Midbrain (tissue), 1 donor: ENCODE results near the gene DRC7.
A peak's percentile ranks its signal among the peaks of the same experiment; 100 is the strongest.
"Not testable (repeated sequence)": the region's sequence is repeated elsewhere in the genome, so short reads cannot be mapped to it uniquely, and the experiment has no call there.

Experiments
- DNase-seq: peaks from one replicate; lab custom pipeline; 2025; lab: John Stamatoyannopoulos, UW

The DRC7 gene

DNA sequence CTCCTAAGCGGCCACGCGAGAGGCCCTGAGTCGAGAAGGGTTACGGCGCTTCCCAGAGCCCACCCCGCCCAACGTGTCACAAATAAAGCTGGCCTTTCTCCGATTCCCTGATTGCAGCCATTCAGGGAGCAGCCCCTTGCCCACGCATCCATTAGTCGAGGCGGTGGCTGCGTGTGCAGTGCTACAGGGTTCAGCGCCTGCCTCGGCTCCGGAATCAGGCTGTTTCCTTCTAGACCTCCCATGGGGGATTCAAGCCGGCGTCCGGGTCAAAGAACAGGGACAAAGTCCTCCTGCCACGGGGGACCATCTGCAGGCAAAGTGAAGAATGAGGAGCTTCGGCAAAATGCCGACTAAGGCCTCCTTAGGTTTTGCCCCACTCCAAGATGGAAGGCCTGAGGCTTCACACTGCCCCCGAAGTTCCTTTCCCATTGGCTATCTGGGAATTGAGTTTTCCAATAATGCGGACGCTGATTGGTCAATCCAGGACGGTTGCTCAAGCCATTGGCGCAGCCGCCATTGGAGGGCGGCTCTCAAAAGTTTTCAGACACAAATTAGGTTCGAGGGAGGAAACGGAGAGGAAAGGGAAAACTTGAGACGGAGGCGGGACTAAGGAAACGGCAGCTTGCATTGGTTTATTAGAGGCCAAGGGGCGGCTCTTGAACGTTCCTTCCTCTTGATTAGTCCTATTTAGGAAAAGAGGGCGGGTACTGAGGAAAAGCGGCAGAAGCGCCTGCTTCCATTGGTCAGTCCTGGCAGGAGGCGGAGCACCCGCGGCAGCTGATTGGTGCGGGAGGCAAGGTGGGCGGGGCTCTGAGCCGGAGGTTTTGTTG, 40.5 kb downstream of the DRC7 start:
- DNase-seq: peak; percentile 100

DNA sequence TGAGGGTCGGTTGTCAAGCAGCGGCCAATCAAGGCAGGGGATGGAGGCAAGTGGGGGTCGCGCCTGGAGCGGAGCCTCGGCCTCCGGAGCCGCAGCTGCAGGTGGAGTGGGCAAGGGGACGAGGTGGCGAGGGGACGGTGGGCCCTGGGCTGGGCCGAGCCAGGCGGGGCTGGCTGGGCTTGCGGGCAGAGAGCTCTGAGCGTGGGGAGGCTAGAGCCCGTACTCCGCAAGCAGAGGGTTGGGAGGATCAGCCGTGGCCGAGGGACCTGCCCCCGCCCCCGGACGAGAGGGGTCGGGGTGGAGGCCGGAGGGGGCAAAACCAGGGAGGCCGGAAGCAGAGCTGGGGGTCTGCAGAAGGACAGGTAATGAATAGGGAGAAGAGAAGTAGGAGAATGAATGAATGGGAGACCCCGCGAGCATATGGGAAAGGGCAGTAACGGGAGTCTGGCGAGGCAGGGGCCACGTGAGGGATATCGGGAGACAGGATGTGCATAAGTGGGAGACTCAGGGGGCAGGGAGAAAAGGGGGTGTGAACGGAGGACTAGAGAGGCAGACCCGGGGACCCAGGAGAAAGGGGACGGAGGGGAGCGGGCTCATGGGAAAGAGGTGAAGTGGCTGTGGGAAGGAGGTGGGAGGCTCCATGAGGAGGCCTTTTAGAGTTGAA, 41.3 kb downstream of the DRC7 start, which contains the start of gene KATNB1:
TSS of gene KATNB1 (plus strand) at position 16 of the 664 bp plus-strand sequence. CDS start 1,474 bp downstream, outside the sequence.
- no peak for DNase-seq

DNA sequence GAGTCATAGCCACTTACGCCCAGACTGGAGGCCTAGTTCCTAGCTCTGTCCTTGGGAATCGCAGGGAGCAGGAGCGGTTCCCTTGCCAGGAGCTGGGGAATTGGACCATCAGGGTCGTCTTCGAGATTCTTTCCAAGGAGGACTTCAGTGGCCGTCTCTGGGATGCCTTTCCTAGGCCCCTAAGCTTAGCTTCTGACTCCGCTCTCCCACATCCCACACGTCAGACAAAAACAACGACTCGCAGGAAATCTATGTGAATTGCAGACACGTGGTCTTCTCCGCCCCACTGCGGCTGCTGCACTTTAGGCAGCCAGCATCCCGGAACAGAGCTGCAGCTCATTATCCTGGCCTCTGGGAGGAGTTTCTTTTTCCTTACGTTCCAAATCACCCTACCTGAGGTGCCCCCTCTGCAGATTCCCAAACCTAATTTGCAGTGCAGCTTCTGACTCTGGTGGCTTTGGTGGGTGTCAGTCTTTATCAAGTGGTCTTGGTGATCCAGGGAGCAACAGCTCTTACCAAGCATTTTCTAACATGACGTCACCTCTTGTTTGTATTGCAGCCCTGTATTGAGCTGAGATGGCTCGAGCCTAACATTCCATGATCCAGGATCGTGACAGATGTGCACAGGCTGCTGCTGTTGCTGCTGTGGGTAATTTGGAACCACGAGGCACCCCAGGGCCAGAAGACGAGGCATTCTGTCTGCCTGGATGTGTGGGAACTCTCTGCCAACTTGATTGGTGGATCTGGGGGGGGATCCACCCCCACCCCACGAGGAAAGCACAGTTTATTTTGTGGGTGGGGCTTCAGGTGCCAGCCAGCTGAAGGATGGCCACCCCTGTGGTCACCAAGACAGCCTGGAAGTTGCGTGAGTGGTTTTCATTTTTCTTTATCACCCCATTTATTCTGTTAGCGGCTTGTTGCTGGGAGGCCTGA, 42.1 kb downstream of the DRC7 start:
- DNase-seq: peak; percentile 30

DNA sequence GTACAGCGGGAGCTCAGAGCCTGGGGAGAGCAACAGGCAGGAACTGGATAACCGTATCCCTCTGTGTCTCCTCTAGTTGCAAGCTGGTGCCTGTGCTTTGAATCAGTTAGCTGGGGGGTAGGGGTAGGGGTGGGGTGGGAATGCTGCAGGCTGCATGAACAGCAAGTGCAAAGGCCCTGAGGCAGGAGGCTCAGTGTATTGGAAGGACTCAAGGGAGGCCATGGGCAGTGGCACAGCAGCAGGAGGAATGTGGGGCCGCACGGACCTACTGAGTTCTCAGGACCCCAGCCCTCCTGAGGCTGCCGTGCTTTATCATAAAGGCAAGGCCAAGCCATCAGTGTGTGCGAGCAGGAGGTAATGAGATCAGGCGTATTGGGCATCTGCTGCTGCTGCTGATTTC, 44.2 kb downstream of the DRC7 start:
- no peak for DNase-seq

DNA sequence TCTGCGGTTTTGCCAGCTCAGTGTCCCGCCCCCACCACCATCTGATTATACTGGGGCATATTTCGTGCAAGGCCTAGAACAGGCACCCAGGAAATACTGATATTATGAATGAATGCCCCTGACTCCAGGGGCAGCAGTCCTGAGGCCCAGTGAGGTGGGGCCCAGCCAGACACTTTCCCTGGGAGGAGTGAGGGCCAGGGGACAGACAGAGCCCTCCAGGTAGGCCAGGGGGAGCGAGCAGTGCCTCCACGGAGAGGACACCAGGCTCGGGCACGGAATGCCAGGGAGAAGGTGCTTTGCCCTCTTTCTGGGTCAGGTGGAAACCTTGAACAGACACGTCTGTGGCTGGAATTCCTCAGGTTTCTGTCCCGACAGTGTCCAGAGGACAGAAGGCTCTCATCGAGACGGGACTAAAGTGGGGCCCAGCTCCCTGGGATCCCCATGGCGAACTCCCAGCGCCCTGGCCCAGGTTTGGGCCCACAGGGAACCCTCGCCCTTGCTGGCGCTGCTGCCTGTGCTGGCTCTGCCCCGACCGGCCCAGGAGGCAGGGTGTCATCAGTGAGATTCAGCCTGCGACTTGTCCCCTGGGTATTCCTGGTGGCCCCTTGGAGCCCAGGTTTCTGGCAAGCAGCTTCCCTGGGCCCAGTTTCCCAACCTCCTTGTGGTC, 45.3 kb downstream of the DRC7 start:
- DNase-seq: no peak

DNA sequence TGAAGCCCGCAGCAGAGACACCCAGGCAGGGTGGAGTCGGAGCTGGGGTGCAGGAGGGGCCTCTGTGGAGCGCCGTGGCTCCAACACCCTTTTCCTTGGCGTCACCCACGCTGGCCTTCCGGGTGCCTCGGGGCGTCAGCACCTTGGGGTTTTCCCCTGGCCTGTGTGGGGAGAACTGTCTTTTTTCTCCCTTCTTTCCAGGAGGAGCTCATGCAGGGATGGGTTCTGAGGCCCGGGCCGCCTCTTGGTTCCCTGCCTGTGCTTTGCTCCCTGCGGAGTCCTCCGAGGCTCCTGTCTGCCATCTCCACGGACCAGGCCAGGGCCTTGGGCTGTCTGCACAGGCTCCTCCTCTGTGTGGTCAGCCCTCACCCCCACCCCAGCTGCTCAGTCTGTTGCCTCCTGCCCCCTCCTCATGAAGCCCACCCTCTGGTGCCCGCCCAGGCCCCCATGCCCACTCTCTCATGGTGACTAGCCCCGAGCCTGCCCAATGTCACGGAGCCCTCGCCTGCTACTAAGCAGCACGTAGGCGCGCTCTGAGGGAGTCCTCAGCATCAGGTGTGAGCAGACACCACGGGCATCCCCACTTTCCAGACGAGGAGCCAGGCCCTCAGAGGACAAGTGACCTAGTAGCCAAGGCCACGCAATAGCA, 45.9 kb downstream of the DRC7 start:
- DNase-seq: no peak

DNA sequence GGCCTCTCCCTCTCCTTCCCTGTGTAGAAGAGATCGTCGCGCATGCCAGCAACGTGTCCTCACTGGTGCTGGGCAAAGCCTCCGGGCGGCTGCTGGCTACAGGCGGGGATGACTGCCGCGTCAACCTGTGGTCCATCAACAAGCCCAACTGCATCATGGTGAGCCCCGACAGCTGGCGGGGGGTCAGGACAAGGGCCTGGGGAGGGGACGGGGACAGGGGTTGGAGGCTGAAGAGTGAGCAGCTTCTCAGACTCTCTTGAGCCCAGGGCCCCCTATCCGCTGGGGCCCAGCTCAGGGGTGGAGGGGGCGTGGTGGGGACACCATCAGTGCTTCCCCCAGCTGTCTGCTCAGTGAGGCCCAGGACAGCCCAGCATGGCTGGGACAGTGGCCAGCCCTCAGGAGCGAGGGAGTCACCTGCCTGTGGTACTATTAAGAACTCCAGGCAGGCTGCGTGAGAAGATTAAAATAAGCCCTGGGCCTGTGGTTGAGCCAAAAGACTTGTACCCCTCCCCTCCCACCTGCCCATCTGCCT, 47.1 kb downstream of the DRC7 start:
- no peak for DNase-seq

DNA sequence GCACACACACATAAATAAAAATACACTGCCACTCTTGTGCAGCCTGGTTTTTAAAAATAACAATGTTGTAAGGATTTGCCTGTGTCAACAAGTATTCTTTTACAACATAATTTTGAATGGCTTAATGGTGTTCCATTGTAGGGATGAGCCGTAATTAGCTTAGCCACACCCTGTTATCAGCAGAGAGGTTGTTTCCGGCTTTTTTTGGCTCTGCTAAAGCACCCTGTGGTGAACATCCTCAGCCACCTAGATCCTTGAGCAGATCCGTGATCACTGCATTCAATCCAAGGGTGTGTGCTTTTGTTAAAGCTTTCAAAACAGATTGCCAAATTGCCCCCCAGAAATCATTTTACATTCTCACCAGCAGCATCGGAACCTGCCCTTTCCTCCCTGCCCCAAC, 47.9 kb downstream of the DRC7 start:
- no peak for DNase-seq

DNA sequence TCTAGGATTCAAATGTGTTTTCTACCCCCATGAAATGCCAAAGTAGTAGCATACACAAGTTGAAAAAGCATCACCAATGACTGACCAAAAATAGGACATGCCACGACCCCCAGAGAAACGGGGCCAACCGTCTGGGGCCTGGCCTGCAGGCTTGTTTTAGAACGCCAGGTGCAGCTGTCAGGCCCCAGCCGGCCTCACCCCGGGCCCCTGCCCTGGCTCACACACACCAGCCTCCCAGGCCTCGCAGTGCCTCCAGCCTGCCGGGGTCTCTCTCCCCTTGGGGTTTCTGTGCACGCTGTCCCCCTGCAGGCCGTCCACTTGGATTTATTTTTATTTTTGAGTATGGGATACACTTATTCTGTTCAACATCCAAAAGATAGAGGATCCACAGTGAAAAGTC, 48.9 kb downstream of the DRC7 start:
- DNase-seq: no peak

DNA sequence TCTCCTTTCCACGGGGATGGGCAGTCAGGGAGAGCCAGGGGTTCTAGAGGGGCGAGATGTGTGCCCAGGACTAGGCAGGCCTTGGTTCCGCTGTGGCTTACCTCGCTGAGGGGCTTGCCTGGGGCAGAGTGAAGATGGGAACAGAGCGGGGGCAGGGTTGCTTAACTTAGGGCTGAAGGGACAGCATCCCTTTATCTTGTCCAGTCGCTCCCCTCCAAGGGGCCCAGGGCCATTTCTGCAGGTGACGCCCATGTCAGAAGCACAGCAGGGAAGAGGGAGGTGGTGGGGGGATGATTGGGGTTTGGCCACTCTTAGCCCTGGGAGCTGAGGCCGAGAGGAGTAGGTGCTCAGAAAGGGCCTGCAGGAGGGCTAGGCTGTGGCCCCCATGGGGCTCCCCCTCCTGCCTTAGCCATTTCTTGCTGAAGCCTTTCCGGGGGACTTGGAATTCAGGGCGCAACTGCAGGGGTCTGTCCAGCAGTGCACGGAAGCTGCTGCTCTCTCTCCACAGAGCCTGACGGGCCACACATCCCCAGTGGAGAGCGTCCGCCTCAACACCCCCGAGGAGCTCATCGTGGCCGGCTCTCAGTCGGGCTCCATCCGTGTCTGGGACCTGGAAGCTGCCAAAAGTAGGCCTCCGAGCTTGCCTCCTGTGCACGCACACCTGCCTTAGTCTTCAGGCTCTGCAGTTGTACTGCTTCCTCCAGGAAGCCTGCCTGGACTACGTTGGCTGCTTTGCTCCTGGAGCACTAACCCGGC, 49.5 kb downstream of the DRC7 start:
- DNase-seq: no peak

DNA sequence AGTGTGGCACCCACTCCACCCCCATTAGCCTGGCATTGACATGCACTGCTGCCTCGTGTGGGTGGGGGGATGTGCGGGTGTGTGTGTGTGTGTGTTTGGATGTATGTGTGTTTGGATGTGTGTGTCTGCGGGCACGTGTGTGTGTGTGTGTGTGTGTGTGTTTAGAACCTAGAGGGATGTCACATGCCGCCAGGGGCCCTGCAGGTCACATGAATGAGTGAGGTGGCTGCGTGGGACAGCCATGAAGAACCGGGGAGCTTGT, 50.0 kb downstream of the DRC7 start:
- no peak for DNase-seq

DNA sequence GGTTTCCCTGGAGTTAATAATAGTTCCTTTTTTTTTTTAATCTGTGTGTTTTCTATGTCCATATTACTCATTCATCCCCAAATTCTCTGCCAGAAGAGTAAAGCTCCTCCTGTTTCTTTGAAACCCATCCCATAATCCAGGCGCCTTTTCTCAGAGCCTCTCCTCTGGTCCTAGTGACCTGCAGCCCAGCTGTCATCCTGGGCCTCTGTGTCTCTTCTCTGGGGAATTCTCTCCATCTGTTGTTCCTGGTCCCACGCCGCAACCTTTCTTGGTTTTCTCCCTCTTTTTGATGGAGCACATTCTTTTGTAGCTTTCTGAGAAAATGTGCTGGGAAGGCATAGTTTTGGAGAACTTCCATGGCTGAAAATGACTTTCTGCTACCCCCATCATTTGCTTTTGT, 51.2 kb downstream of the DRC7 start:
- DNase-seq: no peak

DNA sequence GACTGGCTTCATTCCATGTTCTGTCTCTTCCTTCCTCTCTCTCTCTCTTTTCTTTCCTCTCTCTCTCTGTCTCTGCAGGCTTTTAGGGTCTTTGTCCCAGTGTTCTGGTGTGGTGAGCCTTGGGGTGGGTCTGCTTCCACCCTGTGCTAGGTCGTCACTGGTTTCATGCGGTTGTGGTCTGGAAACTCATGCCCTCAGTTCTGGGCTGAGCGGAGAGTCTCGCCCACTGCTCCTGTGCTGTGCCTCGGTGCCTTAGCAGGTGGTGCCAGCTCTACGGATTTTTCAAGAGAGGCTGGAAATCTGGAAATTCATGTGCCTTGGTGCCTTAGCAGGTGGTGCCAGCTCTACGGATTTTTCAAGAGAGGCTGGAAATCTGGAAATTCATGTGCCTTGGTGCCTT, 51.7 kb downstream of the DRC7 start:
- not testable (repeated sequence) for DNase-seq

DNA sequence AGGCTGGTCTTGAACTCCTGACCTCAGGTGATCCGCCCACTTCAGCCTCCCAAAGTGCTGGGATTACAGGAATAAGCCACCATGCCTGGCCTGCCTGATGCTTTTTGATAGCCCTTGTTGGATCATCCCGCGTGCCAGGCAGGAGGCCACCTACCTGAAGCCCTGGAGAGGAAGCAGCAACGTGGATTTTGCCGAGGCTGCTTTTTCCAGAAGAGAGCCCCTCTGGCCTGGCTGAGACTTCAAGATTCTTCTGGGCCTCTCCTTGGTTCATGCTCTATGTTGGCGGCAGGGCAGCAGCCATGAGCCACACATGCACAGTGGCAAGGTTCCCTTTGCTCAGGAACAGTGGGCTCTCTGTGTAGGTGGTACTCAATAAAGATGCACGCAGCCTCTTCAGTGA, 52.5 kb downstream of the DRC7 start:
- no peak for DNase-seq

DNA sequence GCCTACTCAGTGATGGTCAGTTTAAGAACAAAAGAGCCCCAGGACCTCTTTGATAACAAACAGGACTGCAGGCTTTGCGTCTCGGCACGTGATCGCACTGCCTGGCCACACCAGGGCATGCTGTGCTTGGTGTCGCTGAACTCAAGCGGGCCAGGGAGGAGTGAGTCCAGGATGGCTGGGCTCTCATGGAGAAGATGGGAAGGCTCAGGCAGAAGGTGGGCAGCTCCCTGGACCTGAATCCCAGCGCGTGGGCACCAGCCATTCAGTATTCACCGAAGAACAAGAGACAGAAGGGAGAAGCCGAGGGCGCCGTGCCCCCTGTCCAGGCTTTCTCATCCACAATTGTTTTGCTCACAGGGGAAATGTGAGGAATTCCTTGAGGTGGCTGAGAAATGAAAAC, 52.9 kb downstream of the DRC7 start:
- no peak for DNase-seq

DNA sequence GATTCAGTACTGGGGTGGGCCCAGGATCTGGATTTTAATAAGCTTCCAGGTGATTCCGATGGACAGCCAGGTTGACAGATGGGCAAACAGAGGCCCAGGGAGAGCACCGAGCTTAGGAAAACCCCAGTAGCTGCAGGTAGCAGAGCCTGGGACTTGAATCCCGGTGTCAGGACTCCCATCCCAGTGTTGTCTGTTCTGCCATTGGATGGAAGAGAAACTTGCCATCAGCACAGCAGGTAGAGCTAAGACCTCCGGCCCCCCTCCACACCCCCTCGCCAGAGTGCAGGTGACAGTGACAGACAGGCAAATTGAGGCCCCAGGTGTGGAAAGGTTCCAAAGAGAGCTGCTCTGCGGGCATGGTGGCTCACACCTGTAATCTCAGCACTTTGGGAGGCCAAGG, 53.4 kb downstream of the DRC7 start:
- DNase-seq: no peak

DNA sequence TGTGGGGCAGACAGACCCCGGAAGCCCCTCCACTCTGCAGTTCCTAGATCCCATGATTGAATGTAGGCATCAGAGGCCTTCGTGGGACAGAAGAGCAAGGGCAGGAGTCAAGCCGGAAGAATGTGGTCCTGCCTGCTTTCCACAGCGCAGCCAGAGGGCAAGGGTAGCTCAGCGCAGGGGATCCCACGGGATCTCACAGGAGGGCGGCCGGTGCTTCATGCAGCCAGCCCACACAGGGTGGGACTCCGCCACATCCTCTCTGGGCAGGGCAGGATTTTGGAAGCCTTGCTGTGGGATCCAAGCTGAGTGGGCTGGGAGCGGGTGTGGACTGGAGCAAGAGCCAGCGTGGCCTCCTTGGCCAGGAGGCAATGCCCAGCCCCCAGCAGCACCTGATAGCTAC, 54.0 kb downstream of the DRC7 start:
- DNase-seq: no peak

DNA sequence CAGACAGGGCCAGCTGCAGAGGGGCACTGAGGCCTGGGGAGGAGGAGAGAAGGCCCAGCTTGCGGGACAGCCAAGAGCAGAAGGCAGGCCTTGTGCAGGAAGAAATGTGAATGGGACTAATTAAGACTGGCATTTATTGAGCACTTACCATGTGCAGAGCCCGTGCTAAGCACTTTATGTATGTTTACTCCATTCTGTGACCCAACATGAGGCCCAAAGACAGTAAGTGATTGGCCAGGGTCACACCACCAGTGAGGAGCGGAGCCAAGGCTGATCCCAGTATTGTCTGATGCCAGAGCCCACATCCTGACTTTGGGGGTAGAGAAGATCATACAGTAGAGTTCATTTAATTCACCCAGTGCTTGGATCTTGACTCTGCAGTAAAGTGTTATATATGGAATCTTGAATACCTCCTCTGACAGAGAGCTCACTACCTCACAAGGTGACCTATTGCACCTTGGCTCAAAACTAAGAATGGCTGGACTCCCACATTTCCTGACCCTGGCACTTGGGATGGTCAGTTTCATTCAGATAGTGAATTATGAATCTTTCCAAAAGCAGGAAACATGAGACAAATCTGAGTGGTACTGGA, 54.6 kb downstream of the DRC7 start:
- DNase-seq: no peak

DNA sequence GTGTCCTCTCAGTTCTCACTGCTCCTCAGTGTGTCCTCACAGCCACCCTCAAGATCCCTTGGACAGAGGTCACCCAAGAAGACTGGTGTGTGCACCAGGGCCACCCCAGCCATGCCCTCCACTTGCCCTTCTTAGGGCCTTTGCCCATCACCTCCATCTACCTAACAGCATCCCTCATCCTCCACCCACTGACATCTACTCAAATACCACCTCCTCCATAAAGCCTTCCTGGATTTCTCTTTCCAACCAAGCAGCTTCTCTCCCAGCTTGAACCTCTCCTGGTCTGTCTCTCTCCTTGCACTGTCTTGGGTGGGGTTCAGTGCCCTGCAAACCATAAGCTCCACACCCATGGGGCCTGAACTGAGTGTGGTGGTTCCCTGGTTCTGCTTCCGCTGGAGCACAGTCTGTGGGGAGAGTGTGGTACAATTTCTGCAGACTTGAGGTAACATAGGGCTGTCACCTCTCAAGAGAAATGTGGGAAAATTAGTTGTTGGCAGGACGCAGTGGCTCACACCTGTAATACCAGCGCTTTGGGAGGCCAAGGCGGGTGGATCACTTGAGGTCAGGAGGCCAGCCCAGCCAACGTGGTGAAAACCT, 55.3 kb downstream of the DRC7 start:
- no peak for DNase-seq
